BJ (cell line): ENCODE measurements around the gene AADACL4. TPM values are rescaled to one million over a fixed set of nuclear protein-coding genes. Genes with fewer than 3 reads are reported as not detected.

Experiments
- CTCF ChIA-PET: fragments of 350-600 bp; formaldehyde crosslinking; extraction: SDS; loops from one replicate; lab custom pipeline; 2021; ENCODE audit warnings: antibody characterized with exemption, inconsistent platforms; lab: Yijun Ruan, JAX
- POLR2A ChIA-PET: fragments of 300-600 bp; sonication (Branson Sonifier 250); formaldehyde crosslinking; extraction: SDS; loops from one replicate; lab custom pipeline; 2021; ENCODE audit warnings: antibody characterized with exemption; lab: Charles Lee
- DNase-seq: peaks from one replicate; pipeline ENCODE4 v3.0.0-alpha.2; 2011; ENCODE audit warnings: low read depth
- H3K27me3 ChIP-seq: 2 replicates; pipeline ENCODE4 v1.6.0; 2011; ENCODE audit warnings: low read length; ENCODE audit not compliant: control insufficient read depth, insufficient read depth
- H3K36me3 ChIP-seq: 2 replicates; pipeline ENCODE4 v1.5.1; 2011; ENCODE audit warnings: low read length; ENCODE audit not compliant: control insufficient read depth, insufficient read depth
- H3K4me3 ChIP-seq: 2 replicates; pipeline ENCODE4 v1.5.1; 2011; ENCODE audit warnings: low read depth, mild to moderate bottlenecking, control low read depth, low read length
- CTCF ChIP-seq: IDR thresholded peaks from 2 replicates; pipeline ENCODE4 v1.5.1; 2011; ENCODE audit warnings: low read depth, mild to moderate bottlenecking, control low read depth, inconsistent platforms, low read length, moderate library complexity; ENCODE audit not compliant: insufficient read depth
- polyA plus RNA-seq: library from polyadenylated mRNA; depleted of rRNA; stranded (reverse); fragments of >200 nt; gene quantifications from 2 replicates; pipeline ENCODE4 v1.2.3, GENCODE V29; 2011

Gene AADACL4
- polyA plus RNA-seq, 1 experiment = 0.20 TPM

DNA sequence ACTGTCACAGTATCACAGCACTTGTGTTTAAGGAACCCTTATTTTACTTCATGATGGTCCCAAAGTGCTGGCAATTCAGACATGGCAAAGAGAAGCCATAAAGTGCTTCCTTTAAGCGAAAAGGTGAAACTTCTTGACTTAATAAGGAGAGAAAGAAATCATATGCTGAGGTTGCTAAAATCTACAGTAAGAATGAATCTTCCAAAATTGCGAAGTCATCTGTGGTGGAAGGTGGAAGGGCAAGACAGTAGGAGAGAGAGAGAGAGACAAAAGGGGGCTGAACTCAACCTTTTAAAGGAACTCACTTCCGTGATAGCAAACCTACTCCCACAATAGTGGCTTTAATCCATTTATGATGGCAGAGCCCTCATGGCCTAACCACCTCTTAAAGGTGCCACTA is 52.8 kb downstream of the AADACL4 start:
- H3K36me3 ChIP-seq = no peaks in the 10 kb centered on the region
- POLR2A ChIA-PET = no interaction called here
- TF ChIP-seq CTCF = no peak
- CTCF ChIA-PET = no interaction called here
- no peak overlapping the region for H3K4me3 ChIP-seq
- no peaks in the 10 kb centered on the region for H3K27me3 ChIP-seq
- no peak for DNase-seq

- ChIA-PET POLR2A (no interaction called here), CTCF (no interaction called here)
- peak; percentile 56 for DNase-seq
- Histone ChIP-seq H3K36me3 (no peaks in the 10 kb centered on the region), H3K27me3 (no peaks in the 10 kb centered on the region), H3K4me3 (no peak overlapping the region)
- TF ChIP-seq CTCF = no peak
Measured at GRCh38 chr1:12697397-12697796, 53.5 kb downstream of the AADACL4 start.

DNA sequence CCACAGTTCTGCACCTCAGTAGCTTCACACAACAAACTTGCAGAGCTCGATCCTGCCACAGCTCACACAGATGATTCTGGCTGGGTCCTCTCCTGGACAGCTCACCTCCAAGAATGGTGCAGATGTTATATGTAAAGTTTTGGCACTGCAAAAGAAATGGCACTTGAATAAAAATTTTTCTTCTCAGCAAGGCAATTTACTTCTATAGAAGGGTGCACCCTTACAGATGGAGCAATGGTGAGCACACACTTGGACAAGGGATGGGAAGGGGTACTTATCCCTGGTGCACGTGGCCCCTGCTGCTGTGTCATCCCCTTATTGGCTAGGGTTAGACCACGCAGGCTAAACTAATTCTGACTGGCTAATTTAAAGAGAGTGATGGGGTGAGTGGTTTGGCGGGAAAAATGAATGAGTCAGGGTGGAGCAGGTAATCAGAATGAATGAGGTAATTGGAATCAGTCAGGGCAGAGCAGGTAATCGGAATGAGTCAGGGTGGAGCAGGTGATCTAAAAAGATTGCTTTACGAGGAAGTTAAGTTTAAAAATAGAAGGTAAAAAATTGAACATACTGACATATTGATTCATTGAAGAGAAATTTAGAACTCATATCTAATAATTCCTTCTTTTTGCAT is 60.1 kb downstream of the AADACL4 start:
- Histone ChIP-seq H3K36me3 (no peaks in the 10 kb centered on the region), H3K4me3 (no peak overlapping the region), H3K27me3 (no peaks in the 10 kb centered on the region)
- DNase-seq = no peak
- no peak for TF ChIP-seq CTCF
- CTCF ChIA-PET = no interaction called here
- POLR2A ChIA-PET = no interaction called here

GRCh38 chr1:12706061-12706460 is 62.2 kb downstream of the AADACL4 start:
- H3K27me3 ChIP-seq = no peaks in the 10 kb centered on the region
- no peak overlapping the region for H3K4me3 ChIP-seq
- ChIA-PET POLR2A (no interaction called here), CTCF (no interaction called here)
- no peak for TF ChIP-seq CTCF
- no peaks in the 10 kb centered on the region for H3K36me3 ChIP-seq
- DNase-seq = no peak

DNA sequence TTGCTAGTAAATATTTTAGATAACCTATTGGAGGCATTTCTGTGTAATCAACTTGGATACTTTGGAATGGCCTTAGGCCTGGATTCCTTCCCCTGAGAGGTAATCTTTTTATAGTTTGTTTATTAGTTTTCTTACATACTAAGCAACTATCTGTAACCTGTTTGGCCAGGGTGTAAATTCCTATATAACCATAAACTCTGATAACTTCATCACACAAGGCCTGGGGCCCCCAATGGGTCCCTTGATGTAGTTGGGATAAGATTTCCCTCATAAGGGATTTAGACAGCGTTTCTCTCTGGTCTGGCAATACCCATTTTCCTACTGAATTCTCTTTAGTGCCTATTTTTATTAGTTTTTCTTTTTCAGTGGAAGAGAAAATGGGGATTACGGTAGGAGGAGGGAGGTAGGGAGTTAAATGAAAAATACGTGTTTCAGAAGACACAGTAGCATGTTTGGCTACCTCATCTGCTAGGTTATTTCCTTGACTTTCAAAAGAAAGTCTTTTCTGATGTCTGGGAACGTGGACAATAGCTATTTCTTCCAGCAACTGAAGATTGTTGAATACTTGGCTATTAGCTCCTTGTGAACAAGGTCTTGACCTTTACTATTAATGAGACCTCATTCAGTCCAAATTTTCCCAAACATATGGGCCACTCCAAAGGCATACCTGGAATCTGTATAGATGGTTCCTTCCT is 64.7 kb downstream of the AADACL4 start:
- POLR2A ChIA-PET = no interaction called here

More for the DNA sequence above, 64.7 kb downstream of the AADACL4 start:
- H3K4me3 ChIP-seq = no peak overlapping the region
- no peaks in the 10 kb centered on the region for H3K36me3 ChIP-seq
- CTCF ChIA-PET = interaction anchor here (0.8 kb wide), 1 partner anchor 41 kb away, joined by 3 read pairs; no protein-coding TSS in a partner anchor
- no peak for DNase-seq
- no peak for TF ChIP-seq CTCF
- no peaks in the 10 kb centered on the region for H3K27me3 ChIP-seq
